Suprapubic skin (tissue), 3 donors: Measurements from ENCODE around the gene CISD1.
"Not testable (repeated sequence)": the region's sequence is repeated elsewhere in the genome, so short reads cannot be mapped to it uniquely, and the experiment has no call there.

Source experiments
- POLR2AphosphoS5 ChIP-seq, 3 donors: sonication (generic); formaldehyde crosslinking; IDR thresholded peaks; one replicate each; pipeline ENCODE4 v1.6.1; 2017; ENCODE audit warnings: antibody characterized with exemption in 3 of 3
- TF ChIP-seq, protein P1 (sequence below), 2 donors: fragments of 200-600 bp in 1 of 2; fragments of 450-650 bp in 1 of 2; sonication (generic) in 1 of 2; IDR thresholded peaks; one replicate each; pipeline ENCODE4 v1.5.1; 2016 to 2019; ENCODE audit warnings: antibody characterized with exemption in 2 of 2, mild to moderate bottlenecking in 1 of 2, moderate library complexity in 1 of 2

DNA sequence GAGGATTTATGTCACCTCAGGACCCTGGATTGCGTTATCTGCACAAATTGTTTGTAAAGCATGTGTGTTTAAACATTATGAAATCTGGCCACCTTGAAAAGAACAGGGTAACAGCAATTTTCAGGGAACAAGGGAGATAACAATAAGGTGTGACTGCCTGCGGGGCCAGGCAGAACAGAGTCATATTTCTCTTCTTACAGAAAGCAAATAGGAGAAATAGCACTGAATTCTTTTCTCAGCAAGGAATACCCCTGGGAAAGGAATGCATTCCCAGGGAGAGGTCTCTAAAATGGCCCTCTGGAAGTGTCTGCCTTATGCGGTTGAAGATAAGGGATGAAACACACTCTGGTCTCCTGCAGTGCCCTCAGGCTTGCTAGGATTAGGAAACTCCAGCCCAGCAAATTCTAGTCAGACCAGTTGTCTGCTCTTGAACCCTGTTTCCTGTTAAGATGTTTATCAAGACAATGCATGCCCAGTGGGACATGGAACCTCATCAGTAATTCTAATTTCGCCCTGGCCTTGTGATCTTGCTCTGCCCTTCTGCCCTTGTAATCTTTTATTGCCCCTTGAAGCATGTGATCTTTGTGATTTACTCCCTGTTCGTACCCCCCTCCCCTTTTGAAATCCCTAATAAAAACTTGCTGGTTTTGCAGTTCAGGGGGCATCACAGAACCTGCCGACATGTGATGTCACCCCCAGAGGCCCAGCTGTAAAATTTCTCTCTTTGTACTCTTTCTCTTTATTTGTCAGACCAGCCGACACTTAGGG, 12.8 kb upstream of the CISD1 start:
- not testable (repeated sequence) for TF ChIP-seq POLR2AphosphoS5 (IDR thresholded peaks at IDR 0.05)
- TF ChIP-seq, protein P1, sequence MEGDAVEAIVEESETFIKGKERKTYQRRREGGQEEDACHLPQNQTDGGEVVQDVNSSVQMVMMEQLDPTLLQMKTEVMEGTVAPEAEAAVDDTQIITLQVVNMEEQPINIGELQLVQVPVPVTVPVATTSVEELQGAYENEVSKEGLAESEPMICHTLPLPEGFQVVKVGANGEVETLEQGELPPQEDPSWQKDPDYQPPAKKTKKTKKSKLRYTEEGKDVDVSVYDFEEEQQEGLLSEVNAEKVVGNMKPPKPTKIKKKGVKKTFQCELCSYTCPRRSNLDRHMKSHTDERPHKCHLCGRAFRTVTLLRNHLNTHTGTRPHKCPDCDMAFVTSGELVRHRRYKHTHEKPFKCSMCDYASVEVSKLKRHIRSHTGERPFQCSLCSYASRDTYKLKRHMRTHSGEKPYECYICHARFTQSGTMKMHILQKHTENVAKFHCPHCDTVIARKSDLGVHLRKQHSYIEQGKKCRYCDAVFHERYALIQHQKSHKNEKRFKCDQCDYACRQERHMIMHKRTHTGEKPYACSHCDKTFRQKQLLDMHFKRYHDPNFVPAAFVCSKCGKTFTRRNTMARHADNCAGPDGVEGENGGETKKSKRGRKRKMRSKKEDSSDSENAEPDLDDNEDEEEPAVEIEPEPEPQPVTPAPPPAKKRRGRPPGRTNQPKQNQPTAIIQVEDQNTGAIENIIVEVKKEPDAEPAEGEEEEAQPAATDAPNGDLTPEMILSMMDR (IDR thresholded peaks at IDR 0.05): not testable (repeated sequence)
